Transverse colon (tissue), 4 donors: ENCODE data around the gene LHX3.

Experiments used
- CTCF ChIP-seq, 5 experiments: fragments of 200-600 bp in 3 of 5; fragments of 450-650 bp in 2 of 5; sonication (generic) in 3 of 5; IDR thresholded peaks; 1 replicate in 2 of 5; 2 replicates in 3 of 5; pipeline ENCODE4 v1.5.1; 2016 to 2017; ENCODE audit warnings: antibody characterized with exemption in 5 of 5, inconsistent platforms in 3 of 5, mild to moderate bottlenecking in 2 of 5, moderate library complexity in 1 of 5
- EP300 ChIP-seq: sonication (generic); formaldehyde crosslinking; IDR thresholded peaks from one replicate; pipeline ENCODE4 v1.6.1; 2017; ENCODE audit warnings: antibody characterized with exemption, low read depth
- POLR2A ChIP-seq: fragments of 450-650 bp; IDR thresholded peaks from one replicate; pipeline ENCODE4 v1.6.1; 2016; ENCODE audit warnings: antibody characterized with exemption, mild to moderate bottlenecking, moderate library complexity
- POLR2AphosphoS5 ChIP-seq, 3 donors: sonication (generic); formaldehyde crosslinking; IDR thresholded peaks; one replicate each; pipeline ENCODE4 v1.6.1; 2016; ENCODE audit warnings: antibody characterized with exemption in 3 of 3

- TF ChIP-seq EP300 (no peak), CTCF (IDR thresholded peaks at IDR 0.05) (no peak), POLR2A (no peak), POLR2AphosphoS5 (IDR thresholded peaks at IDR 0.05) (no peak)
Observed at GRCh38 chr9:136250676-136251075, 45.7 kb upstream of the LHX3 start.
